ENCODE data around the gene OGG1.

DNA sequence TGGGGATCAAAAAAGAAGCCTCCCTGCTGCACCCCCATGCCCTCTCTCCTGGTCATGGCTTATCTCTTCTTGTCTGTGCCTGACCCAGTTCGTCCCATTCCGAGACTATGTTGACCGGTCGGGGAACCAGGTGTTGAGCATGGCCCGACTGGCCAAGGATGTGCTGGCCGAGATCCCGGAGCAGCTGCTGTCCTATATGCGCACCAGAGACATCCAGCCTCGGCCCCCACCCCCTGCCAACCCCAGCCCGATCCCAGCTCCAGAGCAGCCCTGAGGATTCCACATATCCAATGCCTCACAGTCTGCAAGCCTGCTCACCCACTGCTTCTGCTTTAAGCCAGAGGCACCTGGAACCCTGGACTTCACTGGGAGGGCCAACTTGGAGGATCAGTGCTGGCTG, 20.3 kb upstream of the OGG1 start:
- TF ChIP-seq, protein P1, sequence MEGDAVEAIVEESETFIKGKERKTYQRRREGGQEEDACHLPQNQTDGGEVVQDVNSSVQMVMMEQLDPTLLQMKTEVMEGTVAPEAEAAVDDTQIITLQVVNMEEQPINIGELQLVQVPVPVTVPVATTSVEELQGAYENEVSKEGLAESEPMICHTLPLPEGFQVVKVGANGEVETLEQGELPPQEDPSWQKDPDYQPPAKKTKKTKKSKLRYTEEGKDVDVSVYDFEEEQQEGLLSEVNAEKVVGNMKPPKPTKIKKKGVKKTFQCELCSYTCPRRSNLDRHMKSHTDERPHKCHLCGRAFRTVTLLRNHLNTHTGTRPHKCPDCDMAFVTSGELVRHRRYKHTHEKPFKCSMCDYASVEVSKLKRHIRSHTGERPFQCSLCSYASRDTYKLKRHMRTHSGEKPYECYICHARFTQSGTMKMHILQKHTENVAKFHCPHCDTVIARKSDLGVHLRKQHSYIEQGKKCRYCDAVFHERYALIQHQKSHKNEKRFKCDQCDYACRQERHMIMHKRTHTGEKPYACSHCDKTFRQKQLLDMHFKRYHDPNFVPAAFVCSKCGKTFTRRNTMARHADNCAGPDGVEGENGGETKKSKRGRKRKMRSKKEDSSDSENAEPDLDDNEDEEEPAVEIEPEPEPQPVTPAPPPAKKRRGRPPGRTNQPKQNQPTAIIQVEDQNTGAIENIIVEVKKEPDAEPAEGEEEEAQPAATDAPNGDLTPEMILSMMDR (IDR thresholded peaks at IDR 0.05; ENCODE audit: low read depth, low read length): no peak
- TF ChIP-seq, protein P2, sequence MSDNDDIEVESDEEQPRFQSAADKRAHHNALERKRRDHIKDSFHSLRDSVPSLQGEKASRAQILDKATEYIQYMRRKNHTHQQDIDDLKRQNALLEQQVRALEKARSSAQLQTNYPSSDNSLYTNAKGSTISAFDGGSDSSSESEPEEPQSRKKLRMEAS (IDR thresholded peaks at IDR 0.05; ENCODE audit: low read depth, low read length): no peak
- no peak for TF ChIP-seq POLR2A (IDR thresholded peaks at IDR 0.05; ENCODE audit: extremely low read depth, insufficient read length)

All from NB4 (cell line).